Measurements from ENCODE around the gene TLK2.
A peak's percentile ranks its signal among the peaks of the same experiment; 100 is the strongest.
"Not testable (repeated sequence)": the region's sequence is repeated elsewhere in the genome, so short reads cannot be mapped to it uniquely, and the experiment has no call there.

TLK2 gene

GRCh38 chr17:62560971-62561370 lies 82.3 kb downstream of the TLK2 start:
- not testable (repeated sequence) for ATAC-seq

DNA sequence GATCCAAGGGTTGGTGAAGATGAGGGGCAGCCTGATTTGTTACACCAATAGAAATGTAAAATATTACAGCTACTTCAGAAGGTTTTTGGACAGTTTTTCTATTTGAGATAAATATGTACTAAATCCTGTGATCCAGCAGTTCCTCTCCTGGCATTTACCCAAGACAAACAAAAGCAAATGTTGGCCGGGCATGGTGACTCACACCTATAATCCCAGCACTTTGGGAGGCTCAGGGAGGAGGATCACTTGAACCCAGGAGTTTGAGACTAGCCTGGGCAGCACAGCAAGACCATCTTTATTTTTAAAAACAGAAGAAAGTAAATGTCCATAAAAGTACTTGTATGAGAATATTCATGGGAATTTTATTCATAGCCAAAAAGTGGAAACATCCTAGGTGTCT lies 84.0 kb downstream of the TLK2 start:
- ATAC-seq: no peak

More at GRCh38 chr17:62560971-62561370, 82.3 kb downstream of the TLK2 start:
- 0 out of 2 replicates have a peak, but pooled peaks have one; percentile 38 for TF ChIP-seq ZNF8 (CRISPR knock-in tag; IDR thresholded peaks at IDR 0.05)

GRCh38 chr17:62565817-62566216 lies 87.2 kb downstream of the TLK2 start:
- ATAC-seq: peak; percentile 89
- no peak for TF ChIP-seq PPARA (CRISPR knock-in tag; IDR thresholded peaks at IDR 0.05; ENCODE audit: borderline replicate concordance)
- TF ChIP-seq ZFP3 (CRISPR knock-in tag; IDR thresholded peaks at IDR 0.05): no peak
- no peak for TF ChIP-seq ISL1 (CRISPR knock-in tag; IDR thresholded peaks at IDR 0.05)
- TF ChIP-seq, protein P1, sequence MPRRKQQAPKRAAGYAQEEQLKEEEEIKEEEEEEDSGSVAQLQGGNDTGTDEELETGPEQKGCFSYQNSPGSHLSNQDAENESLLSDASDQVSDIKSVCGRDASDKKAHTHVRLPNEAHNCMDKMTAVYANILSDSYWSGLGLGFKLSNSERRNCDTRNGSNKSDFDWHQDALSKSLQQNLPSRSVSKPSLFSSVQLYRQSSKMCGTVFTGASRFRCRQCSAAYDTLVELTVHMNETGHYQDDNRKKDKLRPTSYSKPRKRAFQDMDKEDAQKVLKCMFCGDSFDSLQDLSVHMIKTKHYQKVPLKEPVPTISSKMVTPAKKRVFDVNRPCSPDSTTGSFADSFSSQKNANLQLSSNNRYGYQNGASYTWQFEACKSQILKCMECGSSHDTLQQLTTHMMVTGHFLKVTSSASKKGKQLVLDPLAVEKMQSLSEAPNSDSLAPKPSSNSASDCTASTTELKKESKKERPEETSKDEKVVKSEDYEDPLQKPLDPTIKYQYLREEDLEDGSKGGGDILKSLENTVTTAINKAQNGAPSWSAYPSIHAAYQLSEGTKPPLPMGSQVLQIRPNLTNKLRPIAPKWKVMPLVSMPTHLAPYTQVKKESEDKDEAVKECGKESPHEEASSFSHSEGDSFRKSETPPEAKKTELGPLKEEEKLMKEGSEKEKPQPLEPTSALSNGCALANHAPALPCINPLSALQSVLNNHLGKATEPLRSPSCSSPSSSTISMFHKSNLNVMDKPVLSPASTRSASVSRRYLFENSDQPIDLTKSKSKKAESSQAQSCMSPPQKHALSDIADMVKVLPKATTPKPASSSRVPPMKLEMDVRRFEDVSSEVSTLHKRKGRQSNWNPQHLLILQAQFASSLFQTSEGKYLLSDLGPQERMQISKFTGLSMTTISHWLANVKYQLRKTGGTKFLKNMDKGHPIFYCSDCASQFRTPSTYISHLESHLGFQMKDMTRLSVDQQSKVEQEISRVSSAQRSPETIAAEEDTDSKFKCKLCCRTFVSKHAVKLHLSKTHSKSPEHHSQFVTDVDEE (CRISPR knock-in tag; IDR thresholded peaks at IDR 0.05): no peak

More for the DNA sequence above, 84.0 kb downstream of the TLK2 start:
- no peak for TF ChIP-seq CSDC2 (CRISPR knock-in tag; IDR thresholded peaks at IDR 0.05)
- TF ChIP-seq PATZ1 (CRISPR knock-in tag; IDR thresholded peaks at IDR 0.05; ENCODE audit: borderline replicate concordance): no peak
- TF ChIP-seq, protein P1 (CRISPR knock-in tag; IDR thresholded peaks at IDR 0.05): no peak
- no peak for TF ChIP-seq ESRRG (CRISPR knock-in tag; IDR thresholded peaks at IDR 0.05)
- no peak for TF ChIP-seq BACH2 (CRISPR knock-in tag; IDR thresholded peaks at IDR 0.05; ENCODE audit: borderline replicate concordance)
- no peak for TF ChIP-seq ZC3H10 (CRISPR knock-in tag; IDR thresholded peaks at IDR 0.05)

DNA sequence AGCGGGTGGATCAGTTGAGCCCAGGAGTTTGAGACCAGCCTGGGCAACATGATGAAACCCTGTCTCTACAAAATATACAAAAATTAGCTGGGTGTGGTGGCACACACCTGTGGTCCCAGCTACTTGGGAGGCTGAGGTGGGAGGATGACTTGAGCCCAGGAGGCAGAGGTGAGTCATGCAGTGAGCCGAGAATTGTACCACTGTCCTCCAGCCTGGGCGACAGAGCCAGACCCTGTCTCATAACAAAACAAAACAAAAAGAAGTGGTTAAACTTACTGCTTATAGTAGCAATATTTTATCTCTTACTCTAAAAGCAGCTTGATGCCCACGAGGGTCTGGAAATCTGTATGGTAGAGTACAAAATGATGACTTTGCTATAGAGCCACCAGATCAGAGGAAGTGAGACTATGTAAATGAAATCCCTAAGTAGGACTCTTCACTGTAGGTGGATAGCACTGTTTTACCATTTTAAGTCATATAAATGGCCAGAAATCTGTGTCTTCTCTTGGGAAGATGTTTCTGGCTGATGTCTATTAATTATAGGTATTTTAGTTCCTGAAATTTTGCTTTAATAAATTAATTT lies 88.5 kb downstream of the TLK2 start:
- ATAC-seq: no peak
- no peak for TF ChIP-seq CSDC2 (CRISPR knock-in tag; IDR thresholded peaks at IDR 0.05)
- no peak for TF ChIP-seq CREB5 (CRISPR knock-in tag; IDR thresholded peaks at IDR 0.05; ENCODE audit: low read depth)
- TF ChIP-seq SNAI2 (CRISPR knock-in tag; IDR thresholded peaks at IDR 0.05): no peak
- no peak for TF ChIP-seq BACH2 (CRISPR knock-in tag; IDR thresholded peaks at IDR 0.05; ENCODE audit: borderline replicate concordance)
- TF ChIP-seq ZFP30 (CRISPR knock-in tag; IDR thresholded peaks at IDR 0.05): no peak
- TF ChIP-seq, protein P2, sequence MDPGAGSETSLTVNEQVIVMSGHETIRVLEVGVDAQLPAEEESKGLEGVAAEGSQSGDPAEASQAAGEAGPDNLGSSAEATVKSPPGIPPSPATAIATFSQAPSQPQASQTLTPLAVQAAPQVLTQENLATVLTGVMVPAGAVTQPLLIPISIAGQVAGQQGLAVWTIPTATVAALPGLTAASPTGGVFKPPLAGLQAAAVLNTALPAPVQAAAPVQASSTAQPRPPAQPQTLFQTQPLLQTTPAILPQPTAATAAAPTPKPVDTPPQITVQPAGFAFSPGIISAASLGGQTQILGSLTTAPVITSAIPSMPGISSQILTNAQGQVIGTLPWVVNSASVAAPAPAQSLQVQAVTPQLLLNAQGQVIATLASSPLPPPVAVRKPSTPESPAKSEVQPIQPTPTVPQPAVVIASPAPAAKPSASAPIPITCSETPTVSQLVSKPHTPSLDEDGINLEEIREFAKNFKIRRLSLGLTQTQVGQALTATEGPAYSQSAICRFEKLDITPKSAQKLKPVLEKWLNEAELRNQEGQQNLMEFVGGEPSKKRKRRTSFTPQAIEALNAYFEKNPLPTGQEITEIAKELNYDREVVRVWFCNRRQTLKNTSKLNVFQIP (CRISPR knock-in tag; IDR thresholded peaks at IDR 0.05; ENCODE audit: borderline replicate concordance, low read depth): no peak
- TF ChIP-seq ISL1 (CRISPR knock-in tag; IDR thresholded peaks at IDR 0.05): no peak
- TF ChIP-seq PATZ1 (CRISPR knock-in tag; IDR thresholded peaks at IDR 0.05; ENCODE audit: borderline replicate concordance): no peak
- TF ChIP-seq ZFP3 (CRISPR knock-in tag; IDR thresholded peaks at IDR 0.05): no peak
- no peak for TF ChIP-seq CSRNP3 (CRISPR knock-in tag; IDR thresholded peaks at IDR 0.05)
- TF ChIP-seq ZNF70 (CRISPR knock-in tag; IDR thresholded peaks at IDR 0.05): no peak
- no peak for TF ChIP-seq TCF4 (CRISPR knock-in tag; IDR thresholded peaks at IDR 0.05; ENCODE audit: borderline replicate concordance)
- no peak for TF ChIP-seq ESRRG (CRISPR knock-in tag; IDR thresholded peaks at IDR 0.05)
- TF ChIP-seq ARNTL (CRISPR knock-in tag; IDR thresholded peaks at IDR 0.05; ENCODE audit: borderline replicate concordance, low read depth): no peak
- no peak for TF ChIP-seq RARB (CRISPR knock-in tag; IDR thresholded peaks at IDR 0.05)
